OCI-LY3 (cell line): ENCODE measurements around the gene KCNIP4.

ENCODE experiments used
- CTCF ChIP-seq: fragments of 200-600, 300-600 bp; sonication (generic); IDR thresholded peaks from 2 replicates; pipeline ENCODE4 v1.5.1; 2014; ENCODE audit warnings: antibody characterized with exemption, low read length, low read depth
- EZH2phosphoT487 ChIP-seq: fragments of 200-600 bp; shearing (Covaris generic); IDR thresholded peaks from 2 replicates; pipeline ENCODE4 v1.6.1; 2018; ENCODE audit warnings: antibody characterized with exemption, mixed run types, low read depth

- TF ChIP-seq CTCF (no peak), EZH2phosphoT487 (no peak)
These were observed 291.7 kb downstream of the KCNIP4 start for GRCh38 chr4:21656832-21657231.
